ENCODE data around the gene UTP4. TPM values are rescaled to one million over a fixed set of nuclear protein-coding genes. Genes with fewer than 3 reads are reported as not detected.

The UTP4 gene
- total and polyA plus RNA-seq, 2 of the 8 experiments (the other 6 are each of a cell fraction or from before 2014, with no cell fraction given): 101 to 118 TPM

DNA sequence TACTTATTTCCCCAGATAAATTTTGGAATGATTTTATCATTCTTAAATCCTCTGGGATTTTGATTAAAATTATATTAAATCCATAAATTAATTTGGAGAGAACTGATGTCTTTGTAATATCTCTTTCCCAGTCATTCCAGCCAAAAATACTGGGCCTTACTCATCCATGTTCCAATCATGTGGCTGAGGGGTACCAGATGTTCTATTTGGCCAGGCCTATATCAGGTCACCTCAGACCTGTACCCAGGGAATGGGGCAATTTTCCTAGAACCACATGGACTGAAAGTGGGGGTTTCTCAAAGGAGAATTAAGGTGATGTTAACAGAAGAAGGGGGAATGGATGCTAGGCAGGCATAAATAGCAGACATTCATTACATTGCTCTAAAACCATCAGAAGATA lies 62.0 kb downstream of the UTP4 start:
- H3K4me3 ChIP-seq (ENCODE audit: extremely low read depth in 1 of 4, insufficient read depth in 2 of 4, low read depth in 3 of 4, low read length in 4 of 4): no peak overlapping the region
- peaks cover 4% of the 10 kb centered on the region; the same call in 1 of the 2 replicates for H3K79me1 ChIP-seq (ENCODE audit: low read depth, low read length)
- no peak overlapping the region for H2BK12ac ChIP-seq (ENCODE audit: low read depth, low read length)
- H3K56ac ChIP-seq (replicated peaks; ENCODE audit: insufficient read length, low read depth, low read length): no peak overlapping the region
- H2AFZ ChIP-seq (ENCODE audit: low read length): no peak overlapping the region
- H3K9ac ChIP-seq (replicated peaks in 1 of 4; ENCODE audit: extremely low read depth in 1 of 4, low read depth in 3 of 4, low read length in 3 of 4): no peak overlapping the region
- H3K79me2 ChIP-seq (ENCODE audit: control insufficient read depth in 1 of 2, insufficient read depth in 2 of 2, low read length in 2 of 2): peaks cover 0 to 52% of the 10 kb centered on the region in 2 experiments; a peak in 2 of 4 replicates
- H3K18ac ChIP-seq (ENCODE audit: extremely low read depth, low read length): no peak overlapping the region
- H3K14ac ChIP-seq (ENCODE audit: insufficient read length): no peak overlapping the region
- TF ChIP-seq NRF1 (IDR thresholded peaks at IDR 0.05; ENCODE audit: low read depth, low read length) (no peak), RBBP5 (IDR thresholded peaks at IDR 0.05; ENCODE audit: borderline replicate concordance, low read depth, low read length) (no peak), CEBPB (IDR thresholded peaks at IDR 0.05; ENCODE audit: low read depth, low read length) (no peak), EP300 (IDR thresholded peaks at IDR 0.05; ENCODE audit: borderline replicate concordance in 1 of 2, low read depth in 2 of 2, low read length in 2 of 2) (no peak), YY1 (IDR thresholded peaks at IDR 0.05; ENCODE audit: low read depth, low read length) (no peak), BRCA1 (IDR thresholded peaks at IDR 0.05; ENCODE audit: low read depth, low read length) (no peak), MAFK (IDR thresholded peaks at IDR 0.05; ENCODE audit: low read depth, low read length) (no peak), BACH1 (IDR thresholded peaks at IDR 0.05; ENCODE audit: low read length) (no peak), POLR2AphosphoS5 (IDR thresholded peaks at IDR 0.05; ENCODE audit: low read depth, low read length) (no peak), RNF2 (IDR thresholded peaks at IDR 0.05; ENCODE audit: borderline replicate concordance, low read depth, low read length, missing control alignments, poor library complexity, severe bottlenecking) (no peak), RXRA (IDR thresholded peaks at IDR 0.05; ENCODE audit: insufficient read depth, low read depth, low read length) (no peak), POLR2A (IDR thresholded peaks at IDR 0.05; ENCODE audit: control extremely low read depth in 1 of 2, low read depth in 2 of 2, low read length in 2 of 2) (no peak), TEAD4 (IDR thresholded peaks at IDR 0.05; ENCODE audit: low read depth, low read length) (no peak), JUN (IDR thresholded peaks at IDR 0.05; ENCODE audit: low read depth, low read length) (no peak), TCF12 (IDR thresholded peaks at IDR 0.05; ENCODE audit: low read depth, low read length) (no peak)
- TF ChIP-seq, protein P1, sequence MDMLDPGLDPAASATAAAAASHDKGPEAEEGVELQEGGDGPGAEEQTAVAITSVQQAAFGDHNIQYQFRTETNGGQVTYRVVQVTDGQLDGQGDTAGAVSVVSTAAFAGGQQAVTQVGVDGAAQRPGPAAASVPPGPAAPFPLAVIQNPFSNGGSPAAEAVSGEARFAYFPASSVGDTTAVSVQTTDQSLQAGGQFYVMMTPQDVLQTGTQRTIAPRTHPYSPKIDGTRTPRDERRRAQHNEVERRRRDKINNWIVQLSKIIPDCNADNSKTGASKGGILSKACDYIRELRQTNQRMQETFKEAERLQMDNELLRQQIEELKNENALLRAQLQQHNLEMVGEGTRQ (IDR thresholded peaks at IDR 0.05; ENCODE audit: low read length): no peak
- H3K23ac ChIP-seq (ENCODE audit: insufficient read length): no peak overlapping the region
- H3K4me1 ChIP-seq (replicated peaks in 1 of 4; ENCODE audit: control insufficient read depth in 3 of 4, insufficient read depth in 4 of 4, low read length in 3 of 4): no peaks in the 10 kb centered on the region; a peak in 1 of 7 replicates
- H4K8ac ChIP-seq (ENCODE audit: extremely low read depth, insufficient read depth, low read length): no peak overlapping the region
- H3K4me2 ChIP-seq (ENCODE audit: insufficient read depth in 1 of 2, low read depth in 2 of 2, low read length in 2 of 2): no peak overlapping the region
- H2BK20ac ChIP-seq (ENCODE audit: low read length): no peak overlapping the region
- H2AK5ac ChIP-seq (ENCODE audit: low read depth, low read length): no peak overlapping the region
- no peaks in the 10 kb centered on the region for H3K27me3 ChIP-seq (replicated peaks in 1 of 4; ENCODE audit: control insufficient read depth in 3 of 4, extremely low read depth in 1 of 4, insufficient read depth in 3 of 4, low read length in 3 of 4)
- no peak overlapping the region for H3K27ac ChIP-seq (ENCODE audit: low read depth, low read length)
- no peak overlapping the region for H4K5ac ChIP-seq (ENCODE audit: insufficient read length, low read depth, low read length)
- no peaks in the 10 kb centered on the region for H3K9me3 ChIP-seq (ENCODE audit: insufficient read depth in 2 of 2, low read depth in 1 of 2, low read length in 1 of 2)
- POLR2A ChIA-PET (ENCODE audit: partially characterized antibody): no interaction called here
- no peaks in the 10 kb centered on the region for H3K36me3 ChIP-seq (ENCODE audit: control insufficient read depth in 2 of 4, insufficient read depth in 4 of 4, low read length in 3 of 4)
- CTCF ChIA-PET (ENCODE audit: partially characterized antibody): interaction anchor here (0.6 kb wide), 1 partner anchor 683 kb away, joined by 3 read pairs; no protein-coding TSS in a partner anchor
- H3K4ac ChIP-seq (replicated peaks; ENCODE audit: insufficient read length, low read depth, low read length): no peak overlapping the region
- H4K91ac ChIP-seq (replicated peaks; ENCODE audit: insufficient read length, low read length): no peak overlapping the region
- no peak for DNase-seq (ENCODE audit: low read depth in 1 of 2, low spot score in 2 of 2)
- H2BK5ac ChIP-seq (ENCODE audit: low read depth, low read length): no peak overlapping the region
- H2BK120ac ChIP-seq (replicated peaks; ENCODE audit: low read depth, low read length): no peak overlapping the region
- no peak for FAIRE-seq
- H3K23me2 ChIP-seq (ENCODE audit: low read depth, low read length): no peaks in the 10 kb centered on the region
- H2BK15ac ChIP-seq (ENCODE audit: low read length): no peak overlapping the region
- H4K20me1 ChIP-seq (replicated peaks in 1 of 2; ENCODE audit: control insufficient read depth in 1 of 2, insufficient read depth in 2 of 2, low read length in 2 of 2): no peaks in the 10 kb centered on the region

Measured in H1 (cell line).